PFSK-1 (cell line): ENCODE measurements around the gene HIP1.

Experiments used
- POLR2AphosphoS5 ChIP-seq: IDR thresholded peaks from 2 replicates; pipeline ENCODE4 v1.6.1; 2012; ENCODE audit warnings: low read depth, mild to moderate bottlenecking, control low read depth, low read length, moderate library complexity
- TAF1 ChIP-seq: IDR thresholded peaks from 2 replicates; pipeline ENCODE4 v1.6.1; 2012; ENCODE audit warnings: low read length, control low read depth, borderline replicate concordance; ENCODE audit not compliant: insufficient read depth

DNA sequence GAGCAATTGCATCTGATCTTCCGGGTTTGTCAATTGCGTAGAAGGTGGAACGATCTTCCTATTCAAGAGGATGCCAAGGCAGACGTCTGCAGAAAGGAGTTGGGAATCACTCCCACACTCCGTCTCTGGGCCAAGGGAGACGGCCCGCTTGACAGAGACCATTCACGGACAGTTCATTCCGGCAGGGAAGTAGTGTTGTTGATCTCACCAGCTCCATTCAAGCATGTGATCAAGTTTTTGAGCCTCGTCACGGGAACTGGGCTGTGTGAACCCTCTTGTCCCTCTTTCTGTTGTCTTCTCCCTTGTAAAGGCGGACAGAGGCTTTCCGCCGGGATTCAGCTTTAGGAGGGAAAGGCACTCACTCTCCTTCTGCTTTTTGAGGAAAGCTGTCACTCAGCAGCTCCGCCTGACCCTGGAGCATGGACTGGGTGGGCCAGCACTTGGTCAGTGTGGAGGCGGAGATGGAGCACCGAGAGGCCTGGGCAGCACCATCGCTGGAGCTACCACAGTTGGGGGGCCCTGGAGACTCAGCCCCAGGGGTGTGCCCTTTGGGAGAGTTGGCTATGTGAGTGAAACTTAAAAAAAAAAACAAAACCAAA, 201.7 kb downstream of the HIP1 start:
- TF ChIP-seq POLR2AphosphoS5: no peak
- no peak for TF ChIP-seq TAF1
